SU-DHL-6 (cell line): ENCODE data around the gene CREBBP.

Experiments used
- CTCF ChIP-seq: fragments of 200-600 bp; sonication (generic); IDR thresholded peaks from one replicate; pipeline ENCODE4 v1.5.1; 2017; ENCODE audit warnings: antibody characterized with exemption, mild to moderate bottlenecking, low read length, moderate library complexity; ENCODE audit not compliant: insufficient read depth, poor library complexity, severe bottlenecking
- EZH2phosphoT487 ChIP-seq: fragments of 200-600 bp; sonication (generic), shearing (Covaris generic); conservative IDR thresholded peaks from 2 replicates; pipeline ENCODE4 v1.6.1; 2018; ENCODE audit warnings: mild to moderate bottlenecking, antibody characterized with exemption, low read length, moderate library complexity, mixed read lengths

DNA sequence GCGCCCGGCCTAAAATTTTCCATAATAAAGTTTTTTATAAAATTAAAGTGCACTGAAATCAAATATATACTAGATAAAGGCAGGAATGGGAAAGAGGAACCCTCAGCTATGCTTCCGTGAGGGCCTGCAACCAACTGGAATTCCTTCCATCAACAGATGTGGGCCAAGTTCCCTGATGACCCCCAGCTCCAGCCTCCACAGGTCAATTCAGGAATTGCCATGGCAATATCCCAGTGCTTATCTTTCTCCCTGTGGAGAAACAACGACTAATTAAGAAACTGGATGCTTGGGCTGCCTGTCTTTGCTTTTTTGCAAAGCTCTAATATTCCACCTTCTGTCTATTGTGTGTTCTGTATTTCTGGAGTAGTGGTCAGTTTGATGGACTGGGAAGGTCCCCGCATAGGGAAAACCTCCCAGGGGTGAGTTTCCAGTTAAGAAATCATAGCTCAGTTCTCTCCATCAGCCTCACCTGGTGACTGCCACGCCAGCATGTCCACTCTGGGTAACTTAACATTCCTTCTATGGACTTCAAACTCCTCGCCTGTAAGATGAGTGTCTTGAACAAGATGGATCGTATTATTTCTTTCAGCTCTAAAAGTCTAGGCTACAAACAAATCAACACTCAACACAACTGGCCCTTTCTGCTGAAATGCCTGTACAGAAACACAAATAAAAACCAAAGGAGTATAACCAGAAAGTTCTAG lies 67.9 kb downstream of the CREBBP start:
- TF ChIP-seq CTCF (no peak), EZH2phosphoT487 (no peak)
